AG09319 (cell line): Measurements from ENCODE around the gene NEK9.

Source experiments
- DNase-seq: peaks from one replicate; pipeline ENCODE4 v3.0.0-alpha.2; 2010; ENCODE audit warnings: low read depth; ENCODE audit errors: extremely low read depth
- CTCF ChIP-seq: IDR thresholded peaks from 2 replicates; pipeline ENCODE4 v1.5.1; 2011; ENCODE audit warnings: low read depth, mild to moderate bottlenecking, inconsistent platforms, low read length, moderate library complexity

Gene NEK9

GRCh38 chr14:75125617-75126016, 1.2 kb downstream of the NEK9 start:
- TF ChIP-seq CTCF = no peak
- DNase-seq = no peak

GRCh38 chr14:75123991-75124390, 2.9 kb downstream of the NEK9 start:
- no peak for DNase-seq
- no peak for TF ChIP-seq CTCF

GRCh38 chr14:75121552-75121951, 5.3 kb downstream of the NEK9 start:
- no peak for TF ChIP-seq CTCF
- no peak for DNase-seq

- TF ChIP-seq CTCF = no peak
- no peak for DNase-seq
These were observed 6.1 kb downstream of the NEK9 start for GRCh38 chr14:75120541-75121291.

- no peak for TF ChIP-seq CTCF
- no peak for DNase-seq
These were observed 7.8 kb downstream of the NEK9 start for GRCh38 chr14:75119056-75119455.

- TF ChIP-seq CTCF = no peak
- no peak for DNase-seq
These were observed 12.8 kb downstream of the NEK9 start for GRCh38 chr14:75113932-75114539.

- DNase-seq = no peak
- TF ChIP-seq CTCF = no peak
These were observed 17.0 kb downstream of the NEK9 start for GRCh38 chr14:75109877-75110276.
